ENCODE measurements around the gene EIF2D. TPM values are rescaled to one million over a fixed set of nuclear protein-coding genes. Genes with fewer than 3 reads are reported as not detected.
A peak's percentile ranks its signal among the peaks of the same experiment; 100 is the strongest.

EIF2D gene
- total RNA-seq, 4 donors from 2014 or later, result 40.3 to 50.0 (median 47.9) TPM

DNA sequence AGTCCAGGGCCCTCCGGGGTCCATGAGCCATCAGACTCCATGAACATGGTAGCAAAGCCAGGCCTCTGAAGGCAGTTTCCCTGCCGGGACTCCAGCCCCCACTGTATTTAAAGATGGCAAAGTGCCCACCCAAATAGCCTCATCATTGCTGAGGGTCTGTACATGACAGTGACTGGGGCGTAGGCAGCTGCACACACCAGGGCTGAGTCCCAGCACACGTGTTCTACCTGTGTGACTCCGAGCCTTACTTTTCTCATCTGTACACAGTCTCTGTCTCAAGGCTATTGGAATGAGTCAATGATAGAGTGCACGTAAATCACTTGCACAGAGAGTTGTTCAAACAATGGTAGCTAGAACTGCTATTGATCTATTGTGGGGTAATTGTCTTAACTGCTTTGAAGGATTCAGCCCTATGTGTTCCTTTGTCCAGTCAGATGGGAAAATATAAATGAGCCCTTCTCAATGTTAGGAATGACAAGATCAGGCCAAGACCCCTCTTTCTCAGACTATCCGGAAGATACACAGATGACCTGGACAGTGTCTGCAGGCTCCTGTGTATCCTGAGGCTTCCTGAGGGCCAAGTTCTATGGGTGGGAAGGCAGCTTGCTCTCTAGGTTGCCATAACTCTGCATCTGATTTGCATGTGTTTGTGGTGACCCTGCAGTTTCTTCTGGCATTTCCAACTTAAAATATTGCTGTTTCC lies 56.1 kb downstream of the EIF2D start:
- no peaks in the 10 kb centered on the region for H3K36me3 ChIP-seq
- intact Hi-C loops (cut with DNase I), result no loop called here
- no peak for DNase-seq (ENCODE audit: extremely low spot score)
- H3K27ac ChIP-seq (replicated peaks in 1 of 4), result peak overlapping the region; percentile 70 to 81 (median 76)
- 88% methylated on average over 7 of the region's 7 CpGs for WGBS
- no peaks in the 10 kb centered on the region for H3K9me3 ChIP-seq
- no peaks in the 10 kb centered on the region for H3K27me3 ChIP-seq
- H3K4me3 ChIP-seq, result peak overlapping the region; percentile 54 to 67 (median 65)
- peaks cover 47 to 71% (median 70%) of the 10 kb centered on the region in 4 donors for H3K4me1 ChIP-seq
- TF ChIP-seq POLR2AphosphoS5 (IDR thresholded peaks at IDR 0.05) (no peak), EP300 (IDR thresholded peaks at IDR 0.05) (no peak), POLR2A (IDR thresholded peaks at IDR 0.05; ENCODE audit: low read depth) (no peak)
- TF ChIP-seq, protein P1, sequence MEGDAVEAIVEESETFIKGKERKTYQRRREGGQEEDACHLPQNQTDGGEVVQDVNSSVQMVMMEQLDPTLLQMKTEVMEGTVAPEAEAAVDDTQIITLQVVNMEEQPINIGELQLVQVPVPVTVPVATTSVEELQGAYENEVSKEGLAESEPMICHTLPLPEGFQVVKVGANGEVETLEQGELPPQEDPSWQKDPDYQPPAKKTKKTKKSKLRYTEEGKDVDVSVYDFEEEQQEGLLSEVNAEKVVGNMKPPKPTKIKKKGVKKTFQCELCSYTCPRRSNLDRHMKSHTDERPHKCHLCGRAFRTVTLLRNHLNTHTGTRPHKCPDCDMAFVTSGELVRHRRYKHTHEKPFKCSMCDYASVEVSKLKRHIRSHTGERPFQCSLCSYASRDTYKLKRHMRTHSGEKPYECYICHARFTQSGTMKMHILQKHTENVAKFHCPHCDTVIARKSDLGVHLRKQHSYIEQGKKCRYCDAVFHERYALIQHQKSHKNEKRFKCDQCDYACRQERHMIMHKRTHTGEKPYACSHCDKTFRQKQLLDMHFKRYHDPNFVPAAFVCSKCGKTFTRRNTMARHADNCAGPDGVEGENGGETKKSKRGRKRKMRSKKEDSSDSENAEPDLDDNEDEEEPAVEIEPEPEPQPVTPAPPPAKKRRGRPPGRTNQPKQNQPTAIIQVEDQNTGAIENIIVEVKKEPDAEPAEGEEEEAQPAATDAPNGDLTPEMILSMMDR (IDR thresholded peaks at IDR 0.05), result no peak

DNA sequence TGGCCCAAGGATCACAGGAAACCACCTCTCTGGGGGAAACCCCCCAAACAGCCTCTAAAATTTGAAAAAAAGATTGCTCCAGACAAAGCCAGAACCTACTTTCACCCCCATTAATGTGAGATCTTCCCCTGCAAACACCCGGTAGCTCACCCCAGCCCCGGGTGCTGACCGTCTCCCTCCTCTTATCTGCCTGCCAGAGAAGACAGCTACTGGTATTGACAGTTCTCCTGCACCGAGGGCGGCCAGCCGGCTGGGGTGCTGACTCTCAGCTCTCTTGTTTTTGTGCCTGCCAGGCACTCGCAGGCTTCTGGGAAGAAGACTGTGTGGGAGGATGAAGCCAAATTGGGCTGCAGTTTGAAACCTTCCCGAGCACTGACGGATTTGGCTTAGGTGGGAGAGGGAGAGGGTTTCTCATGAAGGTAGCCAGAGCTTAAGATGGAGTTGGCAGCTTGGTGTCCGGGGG lies 56.8 kb downstream of the EIF2D start:
- peak overlapping the region; percentile 50 to 81 (median 76) for H3K27ac ChIP-seq (replicated peaks in 1 of 4)
- no peaks in the 10 kb centered on the region for H3K9me3 ChIP-seq
- H3K27me3 ChIP-seq, result no peaks in the 10 kb centered on the region
- H3K4me3 ChIP-seq, result no peak overlapping the region
- WGBS, result 41% methylated on average over 7 of the region's 10 CpGs
- TF ChIP-seq, protein P1 (IDR thresholded peaks at IDR 0.05), result no peak
- TF ChIP-seq POLR2A (IDR thresholded peaks at IDR 0.05; ENCODE audit: low read depth), result no peak
- TF ChIP-seq POLR2AphosphoS5 (IDR thresholded peaks at IDR 0.05), result peak in 1 of 2 donors; percentile 23
- TF ChIP-seq EP300 (IDR thresholded peaks at IDR 0.05), result no peak
- H3K36me3 ChIP-seq, result no peaks in the 10 kb centered on the region
- intact Hi-C loops (cut with DNase I), result no loop called here
- peaks cover 42 to 68% (median 65%) of the 10 kb centered on the region in 4 donors for H3K4me1 ChIP-seq
- DNase-seq (ENCODE audit: extremely low spot score), result no peak

DNA sequence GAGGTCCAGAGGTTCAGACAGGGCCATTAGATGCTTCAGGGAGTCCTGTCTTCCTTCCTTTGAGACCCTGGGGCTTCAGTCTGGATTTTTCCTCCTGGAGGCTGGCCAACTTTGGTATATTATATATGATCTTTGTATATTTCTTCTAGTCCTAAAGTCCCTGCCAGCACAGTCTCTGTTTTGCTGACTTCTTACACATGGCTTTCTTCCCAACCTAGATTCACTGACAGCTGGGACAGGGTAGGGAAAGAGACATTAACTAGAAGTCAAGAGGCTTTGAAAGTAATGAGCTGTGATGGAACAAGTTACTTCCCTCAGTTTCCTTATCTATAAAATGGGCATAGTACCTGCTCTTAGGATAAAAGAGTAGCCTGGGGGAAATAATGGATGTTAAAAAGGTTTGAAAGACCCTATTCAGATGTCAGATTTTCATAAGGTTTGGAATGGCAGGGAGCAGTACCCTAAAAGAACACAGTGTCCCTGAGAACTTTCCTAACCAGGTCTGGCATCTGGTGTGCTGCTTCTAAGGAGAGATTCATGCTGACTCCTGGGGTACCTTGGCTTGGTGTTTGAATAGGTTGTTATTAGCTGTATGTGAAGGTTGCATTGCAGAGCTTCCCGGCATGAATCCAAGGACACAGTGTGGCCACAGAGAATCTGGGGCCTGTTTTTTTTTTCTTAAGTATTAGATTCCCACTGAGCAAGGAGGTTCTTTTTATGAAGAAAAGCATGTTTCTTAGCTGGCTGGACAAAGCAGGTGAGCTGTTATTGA lies 57.4 kb downstream of the EIF2D start:
- Histone ChIP-seq H3K4me1 (peaks cover 36 to 63% (median 59%) of the 10 kb centered on the region in 4 donors), H3K4me3 (no peak overlapping the region), H3K27ac (replicated peaks in 1 of 4) (peak overlapping the region; percentile 50 to 81 (median 76)), H3K9me3 (no peaks in the 10 kb centered on the region), H3K36me3 (no peaks in the 10 kb centered on the region), H3K27me3 (no peaks in the 10 kb centered on the region)
- intact Hi-C loops (cut with DNase I), result no loop called here
- WGBS, result 63% methylated on average over 1 of the region's 1 CpG
- TF ChIP-seq POLR2A (IDR thresholded peaks at IDR 0.05; ENCODE audit: low read depth), result no peak
- no peak for TF ChIP-seq EP300 (IDR thresholded peaks at IDR 0.05)
- TF ChIP-seq, protein P1 (IDR thresholded peaks at IDR 0.05), result no peak
- TF ChIP-seq POLR2AphosphoS5 (IDR thresholded peaks at IDR 0.05), result peak; percentile 9 to 38
- no peak for DNase-seq (ENCODE audit: extremely low spot score)

DNA sequence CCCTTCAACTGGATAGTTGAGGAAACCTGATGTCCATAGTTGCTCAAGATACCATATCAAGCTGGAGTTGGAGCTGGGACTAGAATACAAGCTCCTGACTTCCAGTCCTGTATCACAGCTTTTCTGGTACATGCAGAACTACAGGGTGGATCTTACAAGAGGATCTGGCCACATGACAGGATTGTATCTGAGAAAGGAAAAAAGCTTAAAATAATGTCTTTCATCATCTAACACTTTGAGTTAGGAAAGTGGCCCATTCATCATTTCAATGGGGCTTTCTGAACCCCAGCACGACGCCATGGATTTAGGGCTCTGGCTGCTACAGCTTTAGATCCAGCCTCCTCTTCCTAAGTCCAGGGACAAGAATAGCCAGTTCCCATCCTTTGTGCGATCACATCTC lies 58.1 kb downstream of the EIF2D start:
- Histone ChIP-seq H3K36me3 (no peaks in the 10 kb centered on the region), H3K27me3 (no peaks in the 10 kb centered on the region), H3K4me3 (no peak overlapping the region), H3K27ac (replicated peaks in 1 of 4) (peak overlapping the region; percentile 50 to 81 (median 76)), H3K9me3 (no peaks in the 10 kb centered on the region), H3K4me1 (peaks cover 29 to 56% (median 52%) of the 10 kb centered on the region in 4 donors)
- no peak for DNase-seq (ENCODE audit: extremely low spot score)
- 74% methylated on average over 3 of the region's 3 CpGs for WGBS
- intact Hi-C loops (cut with DNase I), result no loop called here
- no peak for TF ChIP-seq POLR2AphosphoS5 (IDR thresholded peaks at IDR 0.05)
- no peak for TF ChIP-seq POLR2A (IDR thresholded peaks at IDR 0.05; ENCODE audit: low read depth)
- no peak for TF ChIP-seq EP300 (IDR thresholded peaks at IDR 0.05)
- TF ChIP-seq, protein P1 (IDR thresholded peaks at IDR 0.05), result no peak
